Measurements from ENCODE around the gene SNAPC2. TPM values are rescaled to one million over a fixed set of nuclear protein-coding genes. Genes with fewer than 3 reads are reported as not detected.

Gene SNAPC2
- total RNA-seq, 2 experiments from 2014 or later, result 9.9 to 10.9 TPM

DNA sequence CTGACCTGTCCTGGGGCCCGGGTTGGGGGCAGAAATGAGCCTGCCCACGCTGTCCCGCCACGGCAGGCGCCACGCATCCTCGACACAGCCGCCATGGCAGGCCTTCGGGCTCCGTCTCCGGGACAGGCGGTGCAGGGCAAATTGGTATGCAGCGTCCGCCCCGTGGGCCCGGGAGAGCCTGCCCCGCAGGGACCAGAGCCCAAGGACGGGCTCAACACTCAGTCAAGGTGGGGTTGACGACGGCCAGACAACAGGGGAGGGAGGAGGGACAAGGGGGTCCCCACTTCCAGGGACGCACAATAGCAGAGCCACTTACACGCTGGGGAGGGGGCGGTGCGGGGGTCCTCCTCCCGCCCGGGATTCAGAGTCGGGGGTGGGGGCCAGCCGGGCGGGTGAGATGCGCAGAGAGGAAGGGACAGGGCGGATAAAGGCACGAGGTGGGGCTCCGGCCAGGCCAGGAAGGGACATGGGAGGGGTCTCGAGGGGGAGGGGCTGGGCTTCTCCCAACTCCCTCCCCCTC lies 4.6 kb downstream of the SNAPC2 start:
- H3K36me3 Mint-ChIP-seq (ENCODE audit: low read depth), result peaks cover 32% of the 10 kb centered on the region
- H3K4me3 Mint-ChIP-seq, result no peak overlapping the region
- H3K9me3 Mint-ChIP-seq, result no peaks in the 10 kb centered on the region
- H3K4me1 Mint-ChIP-seq (ENCODE audit: low read depth), result peaks cover 29% of the 10 kb centered on the region
- H3K27ac Mint-ChIP-seq, result peak overlapping the region; percentile 33
- no peak for ATAC-seq (ENCODE audit: poor library complexity)
- Histone ChIP-seq H3K9me3 (ENCODE audit: control insufficient read depth in 1 of 2, insufficient read depth in 1 of 2, low read length in 2 of 2) (no peaks in the 10 kb centered on the region), H3K27me3 (ENCODE audit: control insufficient read depth in 1 of 2, insufficient read depth in 2 of 2, low read length in 2 of 2) (peaks cover 0 to under 1% of the 10 kb centered on the region in 2 experiments), H3K4me1 (ENCODE audit: insufficient read depth, low read length) (peaks cover 46% of the 10 kb centered on the region), H3K27ac (ENCODE audit: low read depth in 1 of 2, low read length in 2 of 2) (no peak overlapping the region), H3K36me3 (ENCODE audit: insufficient read depth, low read length) (peaks cover 24% of the 10 kb centered on the region), H3K4me3 (ENCODE audit: low read length) (no peak overlapping the region)
- H3K27me3 Mint-ChIP-seq, result peaks cover 6% of the 10 kb centered on the region
- peak in 1 of 14 experiments; percentile 61 for DNase-seq
- CTCF ChIA-PET, result no interaction called here
- intact Hi-C loops (cut with DNase I, micrococcal nuclease), result loop anchor here (1.0 to 10.0 kb wide), 7 partner anchors 57 to 1560 kb away; partner anchors contain the start of genes CLPP (in 1 of the 2), NDUFA7 (in 1 of the 2), RPS28 (in 1 of the 2) and STXBP2 (in 1 of the 2)
- POLR2A ChIA-PET, result interaction anchor here (1.0 kb wide), 1 partner anchor 21 kb away, joined by 3 read pairs; the partner anchor contains the start of gene MAP2K7
- TF ChIP-seq, protein P1, sequence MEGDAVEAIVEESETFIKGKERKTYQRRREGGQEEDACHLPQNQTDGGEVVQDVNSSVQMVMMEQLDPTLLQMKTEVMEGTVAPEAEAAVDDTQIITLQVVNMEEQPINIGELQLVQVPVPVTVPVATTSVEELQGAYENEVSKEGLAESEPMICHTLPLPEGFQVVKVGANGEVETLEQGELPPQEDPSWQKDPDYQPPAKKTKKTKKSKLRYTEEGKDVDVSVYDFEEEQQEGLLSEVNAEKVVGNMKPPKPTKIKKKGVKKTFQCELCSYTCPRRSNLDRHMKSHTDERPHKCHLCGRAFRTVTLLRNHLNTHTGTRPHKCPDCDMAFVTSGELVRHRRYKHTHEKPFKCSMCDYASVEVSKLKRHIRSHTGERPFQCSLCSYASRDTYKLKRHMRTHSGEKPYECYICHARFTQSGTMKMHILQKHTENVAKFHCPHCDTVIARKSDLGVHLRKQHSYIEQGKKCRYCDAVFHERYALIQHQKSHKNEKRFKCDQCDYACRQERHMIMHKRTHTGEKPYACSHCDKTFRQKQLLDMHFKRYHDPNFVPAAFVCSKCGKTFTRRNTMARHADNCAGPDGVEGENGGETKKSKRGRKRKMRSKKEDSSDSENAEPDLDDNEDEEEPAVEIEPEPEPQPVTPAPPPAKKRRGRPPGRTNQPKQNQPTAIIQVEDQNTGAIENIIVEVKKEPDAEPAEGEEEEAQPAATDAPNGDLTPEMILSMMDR (IDR thresholded peaks at IDR 0.05), result no peak

- H3K4me3 ChIP-seq (ENCODE audit: low read length), result no peak overlapping the region
- no peaks in the 10 kb centered on the region for H3K9me3 Mint-ChIP-seq
- peak overlapping the region; percentile 90 for H3K4me3 Mint-ChIP-seq
- ATAC-seq (ENCODE audit: poor library complexity) (peak; percentile 19), DNase-seq (peak; percentile 62 to 90 (median 70))
- H3K27ac Mint-ChIP-seq, result no peak overlapping the region
- POLR2A ChIA-PET, result no interaction called here
- H3K36me3 Mint-ChIP-seq (ENCODE audit: low read depth), result peaks cover 33% of the 10 kb centered on the region
- no peaks in the 10 kb centered on the region for H3K27me3 ChIP-seq (ENCODE audit: control insufficient read depth in 1 of 2, insufficient read depth in 2 of 2, low read length in 2 of 2)
- CTCF ChIA-PET, result no interaction called here
- H3K4me1 Mint-ChIP-seq (ENCODE audit: low read depth), result peaks cover 23% of the 10 kb centered on the region
- intact Hi-C loops (cut with DNase I, micrococcal nuclease), result loop anchor here (1.0 to 10.0 kb wide), 5 partner anchors 72 to 1561 kb away; partner anchors contain the start of genes CLPP (in 1 of the 2), NDUFA7 (in 1 of the 2), RPS28 (in 1 of the 2) and STXBP2 (in 1 of the 2)
- no peaks in the 10 kb centered on the region for H3K9me3 ChIP-seq (ENCODE audit: control insufficient read depth in 1 of 2, insufficient read depth in 1 of 2, low read length in 2 of 2)
- peaks cover 24% of the 10 kb centered on the region for H3K36me3 ChIP-seq (ENCODE audit: insufficient read depth, low read length)
- H3K27ac ChIP-seq (ENCODE audit: low read depth in 1 of 2, low read length in 2 of 2), result no peak overlapping the region
- TF ChIP-seq, protein P1 (IDR thresholded peaks at IDR 0.05), result peak; percentile 71
- H3K27me3 Mint-ChIP-seq, result no peaks in the 10 kb centered on the region
- peaks cover 43% of the 10 kb centered on the region for H3K4me1 ChIP-seq (ENCODE audit: insufficient read depth, low read length)
Measured at GRCh38 chr19:7925171-7925851, 5.2 kb downstream of the SNAPC2 start.

GRCh38 chr19:7926021-7926726 lies 6.0 kb downstream of the SNAPC2 start, which contains the start of gene CTXN1:
TSS of gene CTXN1 (minus strand) at chr19:7926135. CDS start at chr19:7925538, 597 bp downstream.
- intact Hi-C loops (cut with DNase I, micrococcal nuclease), result loop anchor here in 1 of 2 experiments (2.0 to 10.0 kb wide), 4 partner anchors 19 to 1561 kb away; partner anchors contain the start of genes CLPP, NDUFA7, RPS28 and STXBP2
- ATAC-seq (ENCODE audit: poor library complexity) (peak; percentile 61), DNase-seq (peak; percentile 62 to 87 (median 76))
- H3K36me3 Mint-ChIP-seq (ENCODE audit: low read depth), result peaks cover 34% of the 10 kb centered on the region
- Histone ChIP-seq H3K4me3 (ENCODE audit: low read length) (peak within 1 kb of the TSS; percentile 5), H3K4me1 (ENCODE audit: insufficient read depth, low read length) (peaks cover 39% of the 10 kb centered on the region), H3K27ac (ENCODE audit: low read depth in 1 of 2, low read length in 2 of 2) (no peak within 1 kb of the TSS), H3K27me3 (ENCODE audit: control insufficient read depth in 1 of 2, insufficient read depth in 2 of 2, low read length in 2 of 2) (no peaks in the 10 kb centered on the region), H3K36me3 (ENCODE audit: insufficient read depth, low read length) (peaks cover 32% of the 10 kb centered on the region), H3K9me3 (ENCODE audit: control insufficient read depth in 1 of 2, insufficient read depth in 1 of 2, low read length in 2 of 2) (no peaks in the 10 kb centered on the region)
- ChIA-PET POLR2A (no interaction called here), CTCF (interaction anchor here (1.6 kb wide), 1 partner anchor 8 kb away, joined by 4 read pairs; no protein-coding TSS in a partner anchor)
- H3K4me1 Mint-ChIP-seq (ENCODE audit: low read depth), result peaks cover 17% of the 10 kb centered on the region
- H3K9me3 Mint-ChIP-seq, result no peaks in the 10 kb centered on the region
- H3K4me3 Mint-ChIP-seq, result peak within 1 kb of the TSS; percentile 90
- peak within 1 kb of the TSS; percentile 17 for H3K27ac Mint-ChIP-seq
- TF ChIP-seq, protein P1 (IDR thresholded peaks at IDR 0.05), result no peak
- no peaks in the 10 kb centered on the region for H3K27me3 Mint-ChIP-seq
